ENCODE measurements around the gene PPARG.
A peak's percentile ranks its signal among the peaks of the same experiment; 100 is the strongest.
"Not testable (repeated sequence)": the region's sequence is repeated elsewhere in the genome, so short reads cannot be mapped to it uniquely, and the experiment has no call there.

Gene PPARG
- 1.3 to 5.3 reads per million in 2 donors for total RNA-seq

GRCh38 chr3:12288182-12289129, at the start of gene PPARG:
TSS of gene PPARG (plus strand) at chr3:12289070. CDS start at chr3:12379712, 90,642 bp downstream.
- no peak for DNase-seq

GRCh38 chr3:12239301-12239700, 49.6 kb upstream of the PPARG start:
- no peak for DNase-seq

DNA sequence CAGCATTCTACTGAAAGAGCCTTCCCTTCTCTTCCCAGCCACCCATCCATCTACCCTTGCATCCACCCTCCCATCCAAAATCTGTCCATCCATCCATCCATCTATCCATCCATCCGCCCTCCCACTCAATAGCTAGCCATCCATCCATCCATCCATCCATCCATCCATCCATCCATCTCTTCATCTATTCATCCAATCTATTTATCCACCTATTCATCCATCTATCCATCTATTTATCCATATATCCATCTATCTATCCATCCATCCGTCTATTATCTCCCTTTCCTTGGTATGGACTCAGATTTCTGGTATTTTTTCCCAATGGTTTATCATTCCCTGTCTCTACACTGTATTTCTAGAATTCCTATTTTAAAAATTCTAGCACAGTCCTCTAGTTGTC, 46.1 kb upstream of the PPARG start:
- DNase-seq, result no peak

- peak in 1 of 5 experiments; percentile 10 for DNase-seq
Measured at GRCh38 chr3:12246497-12247163, 42.2 kb upstream of the PPARG start.

DNA sequence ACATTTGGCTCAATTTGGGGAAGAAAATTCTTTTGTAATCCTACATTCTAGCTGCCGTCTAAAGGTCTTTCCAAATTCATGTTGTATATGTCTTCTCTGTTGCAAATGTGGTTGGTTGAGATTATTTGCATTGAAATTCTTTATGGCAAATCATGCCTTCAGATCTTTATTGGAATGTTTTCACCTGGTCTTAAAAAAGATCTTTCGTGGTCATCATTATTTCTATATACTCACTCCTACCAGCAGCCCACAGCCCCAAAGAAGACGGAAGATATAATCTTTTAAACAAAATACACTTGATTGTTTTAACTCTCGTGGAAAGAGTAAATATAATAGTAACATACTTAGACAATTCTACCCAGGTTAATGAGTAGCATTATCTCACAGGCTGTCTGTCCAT, 41.5 kb upstream of the PPARG start:
- DNase-seq, result no peak

DNA sequence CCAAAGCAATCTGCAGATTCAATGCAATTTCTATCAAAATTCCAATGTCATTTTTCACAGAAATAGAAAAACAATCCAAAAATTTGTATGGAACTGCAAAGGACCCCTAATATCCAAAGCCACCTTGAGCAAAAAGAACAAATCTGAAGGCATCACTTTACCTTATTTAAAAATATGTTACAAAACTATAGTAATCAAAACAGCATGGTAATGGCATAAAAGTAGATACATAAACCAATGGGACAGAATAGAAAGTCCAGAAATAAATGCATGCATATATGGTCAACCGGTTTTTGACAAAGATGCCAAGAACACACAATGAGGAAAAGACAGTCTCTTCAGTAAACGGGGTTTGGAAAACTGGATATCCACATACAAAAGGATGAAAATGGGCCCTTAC, 39.4 kb upstream of the PPARG start:
- DNase-seq, result no peak

- no peak for DNase-seq
Measured at GRCh38 chr3:12252889-12253288, 36.0 kb upstream of the PPARG start.

DNA sequence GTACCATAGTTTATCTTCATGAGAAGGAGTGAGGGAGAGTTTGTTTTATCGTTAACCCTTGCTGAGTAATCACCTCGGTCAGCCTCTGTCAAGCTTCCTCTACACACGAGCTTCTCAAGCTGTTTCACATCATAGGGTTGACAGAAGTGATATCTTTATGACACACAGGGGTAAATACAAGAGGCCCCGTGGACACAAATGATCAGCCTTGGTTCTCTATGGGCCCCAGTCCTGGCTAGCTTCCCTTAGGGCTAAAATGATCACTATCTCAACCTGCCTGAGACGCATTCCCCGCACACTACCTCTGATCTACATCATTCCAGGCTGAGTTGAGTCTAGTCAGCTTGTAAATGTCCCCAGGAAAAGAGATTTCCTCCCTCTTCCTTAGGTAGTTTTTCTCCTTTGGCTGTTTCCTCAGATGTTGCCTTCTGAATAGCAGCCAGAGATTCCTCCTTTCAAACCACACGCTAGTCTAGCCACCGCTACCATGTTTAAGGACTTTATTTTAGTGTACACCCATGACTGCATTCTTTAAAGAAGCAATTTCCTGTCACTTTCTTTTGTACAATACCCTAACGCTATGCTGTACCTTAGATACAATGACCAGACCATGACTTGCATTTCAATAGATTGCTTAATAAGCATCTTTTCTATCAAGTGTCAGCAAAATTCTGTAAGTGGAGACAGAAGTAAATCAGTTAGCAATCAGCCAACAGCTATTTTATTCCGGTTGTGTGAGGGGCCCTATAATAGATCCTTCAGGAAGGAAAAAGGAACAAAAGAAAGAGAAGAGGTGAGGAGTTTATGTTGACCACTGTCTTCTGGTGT, 35.1 kb upstream of the PPARG start:
- no peak for DNase-seq

DNA sequence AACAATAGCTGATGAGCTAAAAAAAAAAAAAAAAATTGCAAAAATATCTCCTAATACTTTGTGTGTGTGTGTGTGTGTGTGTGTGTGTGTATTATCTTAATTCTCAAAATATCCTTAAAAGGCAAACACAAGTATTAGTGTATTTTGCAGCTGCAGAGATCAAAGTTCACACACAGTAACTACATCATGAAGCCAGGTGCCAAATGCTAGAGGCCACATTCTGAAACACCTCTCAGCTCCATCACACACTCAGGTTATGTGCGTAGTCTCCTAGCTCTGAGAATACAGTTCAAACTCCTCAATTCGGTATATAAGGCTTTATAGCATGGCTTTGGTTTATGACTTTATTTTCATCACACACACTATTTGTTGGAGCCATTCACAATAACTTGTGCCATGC, 33.5 kb upstream of the PPARG start:
- no peak for DNase-seq

DNA sequence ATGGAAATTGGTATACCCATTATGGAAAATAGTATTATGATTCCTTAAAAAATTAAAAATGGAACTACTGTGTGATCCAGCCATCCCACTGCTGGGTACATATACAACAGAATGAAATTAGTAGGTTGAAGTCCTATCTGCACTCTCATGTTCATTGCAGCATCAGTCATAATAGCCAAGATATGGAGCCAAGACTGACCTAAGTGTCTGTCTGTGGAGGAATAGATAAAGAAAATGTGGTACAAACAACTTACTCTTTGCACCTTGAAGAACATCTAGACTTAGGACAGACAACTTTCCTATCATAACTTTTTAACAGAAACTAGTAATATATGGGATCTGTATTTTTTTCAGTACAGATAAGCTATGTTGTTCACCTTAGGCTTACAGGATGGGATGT, 30.0 kb upstream of the PPARG start:
- DNase-seq, result no peak

GRCh38 chr3:12262173-12262572, 26.7 kb upstream of the PPARG start:
- not testable (repeated sequence) for DNase-seq

GRCh38 chr3:12265508-12265907, 23.4 kb upstream of the PPARG start:
- no peak for DNase-seq

DNA sequence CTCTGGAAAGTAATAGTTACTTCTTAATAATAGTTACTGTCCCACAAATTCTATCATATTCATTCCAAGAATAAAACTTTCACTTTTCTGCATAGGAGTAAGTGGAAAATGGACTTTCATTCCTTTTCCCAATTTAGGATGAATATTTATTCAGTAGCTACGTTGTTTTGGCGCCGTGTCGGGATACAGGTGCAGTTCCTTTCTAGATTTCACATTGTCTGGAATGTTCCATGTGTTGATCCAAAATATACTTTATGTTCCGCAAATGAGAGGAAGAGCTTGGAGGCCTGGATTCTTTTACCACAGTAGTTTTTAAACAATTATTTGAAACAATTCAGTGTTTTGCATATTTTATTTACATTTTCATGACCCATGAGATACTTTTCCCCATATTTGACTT, 22.8 kb upstream of the PPARG start:
- DNase-seq, result no peak

- no peak for DNase-seq
Measured at GRCh38 chr3:12267376-12268030, 21.4 kb upstream of the PPARG start.

GRCh38 chr3:12268049-12268735, 20.7 kb upstream of the PPARG start:
- no peak for DNase-seq

DNA sequence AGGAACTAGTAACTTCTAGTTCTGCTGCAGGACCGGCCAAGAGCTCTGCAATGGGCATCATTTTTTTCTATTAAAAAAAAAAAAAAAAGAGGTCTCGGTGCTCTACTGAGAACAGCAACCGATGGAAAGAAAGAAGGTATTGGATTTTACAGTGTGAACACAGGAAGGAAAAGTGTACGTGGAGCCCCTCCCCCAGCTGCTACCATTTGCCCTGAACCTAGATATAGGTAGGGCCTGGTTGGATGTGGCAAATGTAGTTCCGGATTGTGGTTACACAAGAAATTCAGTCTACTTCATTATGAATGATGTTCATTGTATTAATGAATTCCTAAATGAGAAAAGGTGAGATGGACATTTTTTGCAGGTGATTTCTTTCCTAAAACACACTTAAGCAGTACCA, 17.9 kb upstream of the PPARG start:
- DNase-seq, result no peak

DNA sequence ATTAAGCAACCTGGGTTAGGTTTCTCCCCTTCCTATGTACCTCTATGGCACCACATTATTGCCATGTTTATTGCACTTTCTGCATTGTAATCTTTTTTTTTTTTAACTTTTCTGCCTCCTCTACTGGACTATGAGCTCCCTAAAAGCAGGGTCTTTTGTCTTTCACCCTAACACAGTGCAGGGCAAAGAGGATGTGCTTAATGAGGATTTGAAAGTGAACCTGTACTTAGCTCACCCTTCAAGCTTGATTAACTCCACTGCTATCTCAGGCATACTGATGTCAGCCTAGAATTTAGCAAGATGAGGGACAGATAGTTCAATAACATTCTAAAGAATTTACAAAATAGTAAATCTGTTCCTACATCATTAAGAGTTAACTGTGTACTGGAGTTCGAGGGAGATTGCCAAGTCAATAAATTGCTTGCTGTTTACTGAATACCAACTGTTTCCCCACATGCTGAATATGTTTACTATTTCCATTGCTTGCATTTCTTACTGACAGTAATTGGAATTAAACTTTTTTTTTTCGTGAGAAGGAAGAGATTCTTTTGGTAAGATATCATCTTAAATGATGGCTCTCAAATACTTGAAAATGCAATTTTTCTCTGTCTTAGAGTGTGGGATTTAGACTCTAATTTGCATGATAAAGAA, 15.7 kb upstream of the PPARG start:
- no peak for DNase-seq

- no peak for DNase-seq
Measured at GRCh38 chr3:12275974-12276650, 12.8 kb upstream of the PPARG start.

- not testable (repeated sequence) for DNase-seq
Measured at GRCh38 chr3:12276827-12277226, 12.0 kb upstream of the PPARG start.

GRCh38 chr3:12278566-12278965, 10.3 kb upstream of the PPARG start:
- no peak for DNase-seq

Data from T-helper 2 cell (primary cell).